Measurements from ENCODE around the gene RECK.
A peak's percentile ranks its signal among the peaks of the same experiment; 100 is the strongest.
"Not testable (repeated sequence)": the region's sequence is repeated elsewhere in the genome, so short reads cannot be mapped to it uniquely, and the experiment has no call there.

RECK gene

DNA sequence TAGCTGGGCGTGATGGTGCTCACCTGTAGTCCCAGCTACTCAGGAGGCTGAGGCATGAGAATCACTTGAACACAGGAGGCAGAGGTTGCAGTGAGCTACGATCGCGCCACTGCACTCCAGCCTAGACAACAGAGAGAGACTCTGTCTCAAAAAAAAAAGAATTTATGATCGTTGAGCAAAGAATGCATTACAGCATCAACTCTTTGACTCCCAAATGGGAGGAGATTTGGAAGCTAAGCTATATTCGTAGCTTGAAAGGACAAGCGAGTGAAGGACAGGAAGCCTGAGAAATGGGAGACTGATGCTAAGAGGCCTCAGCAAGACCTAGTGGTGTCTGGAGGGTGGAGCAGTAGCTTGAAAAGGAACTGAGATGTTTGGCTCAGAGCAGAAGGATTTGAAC, 122.2 kb downstream of the RECK start:
- no peak for DNase-seq (ENCODE audit: low read depth, low spot score)

DNA sequence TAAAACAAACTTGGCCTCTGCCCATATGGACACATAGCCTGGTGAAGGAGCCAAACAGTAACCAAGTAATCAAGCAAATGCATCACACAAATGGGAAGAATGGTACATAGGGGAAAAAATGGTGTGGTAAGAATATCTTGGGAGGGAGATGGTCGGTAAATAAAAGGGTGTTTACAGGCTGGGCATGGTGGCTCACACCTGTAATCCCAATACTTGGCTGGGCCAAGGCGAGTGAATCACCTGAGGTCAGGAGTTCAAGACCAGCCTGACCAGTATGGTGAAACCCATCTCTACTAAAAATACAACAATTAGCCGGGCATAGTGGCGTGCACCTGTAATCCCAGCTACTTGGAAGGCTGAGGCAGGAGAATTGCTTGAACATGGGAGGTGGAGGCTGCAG, 122.8 kb downstream of the RECK start:
- not testable (repeated sequence) for DNase-seq (ENCODE audit: low read depth, low spot score)

DNA sequence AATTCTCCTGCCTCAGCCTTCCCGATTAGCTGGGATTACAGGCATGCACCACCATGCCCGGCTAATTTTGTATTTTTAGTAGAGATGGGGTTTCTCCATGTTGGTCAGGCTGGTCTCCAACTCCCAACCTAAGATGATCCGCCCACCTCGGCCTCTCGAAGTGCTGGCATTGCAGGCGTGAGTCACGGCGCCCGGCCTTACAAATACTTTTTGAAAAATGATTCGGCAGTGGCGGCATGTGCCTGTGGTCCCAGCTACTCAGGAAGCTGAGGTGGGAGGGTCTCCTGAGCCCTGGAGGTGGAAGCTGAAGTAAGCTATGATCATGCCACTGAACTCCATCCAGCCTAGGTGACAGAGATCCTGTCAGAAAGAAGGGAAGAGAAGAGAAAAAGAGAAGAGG, 123.4 kb downstream of the RECK start:
- DNase-seq (ENCODE audit: low read depth, low spot score): not testable (repeated sequence)

DNA sequence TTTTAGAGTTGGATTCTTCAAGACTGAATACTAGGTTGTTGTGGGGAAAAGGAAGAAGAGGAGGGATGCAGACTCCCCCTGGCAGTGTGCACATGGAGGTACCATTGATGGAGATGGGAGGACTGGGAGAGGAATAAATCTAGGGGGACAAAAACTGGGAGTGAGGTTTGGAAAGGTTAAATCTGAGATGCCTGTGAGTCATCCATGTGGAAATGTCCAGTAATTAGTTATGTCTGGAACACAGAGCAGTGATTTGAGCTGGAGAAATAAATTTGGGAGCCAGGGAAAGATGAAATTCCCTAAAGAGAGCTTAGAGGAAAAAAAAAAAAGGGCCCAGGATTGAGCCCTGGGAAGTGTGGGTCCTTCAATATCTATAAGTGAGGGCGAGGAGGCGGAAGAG, 124.5 kb downstream of the RECK start:
- DNase-seq (ENCODE audit: low read depth, low spot score): no peak

DNA sequence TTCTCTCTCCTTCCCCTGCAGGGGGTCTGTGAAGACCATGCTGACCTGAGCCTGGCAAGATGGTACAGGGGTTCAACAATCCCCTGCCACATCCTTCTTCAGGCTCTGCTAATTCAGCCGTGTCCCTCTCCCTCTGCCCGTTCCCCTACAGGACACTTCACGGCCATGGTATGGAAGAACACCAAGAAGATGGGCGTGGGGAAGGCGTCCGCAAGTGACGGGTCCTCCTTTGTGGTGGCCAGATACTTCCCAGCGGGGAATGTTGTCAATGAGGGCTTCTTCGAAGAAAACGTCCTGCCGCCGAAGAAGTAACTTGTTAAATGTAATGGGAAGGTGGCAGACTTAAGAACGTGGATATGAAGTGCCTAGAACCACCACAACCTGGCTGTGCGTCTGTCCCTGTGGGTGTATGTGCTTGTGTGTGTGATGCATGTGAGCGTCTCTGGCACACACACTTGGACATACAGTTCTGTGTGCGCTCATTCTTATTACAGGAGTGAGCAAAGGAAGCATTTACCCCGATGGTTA, 125.6 kb downstream of the RECK start:
- peak; percentile 44 for DNase-seq (ENCODE audit: low read depth, low spot score)

DNA sequence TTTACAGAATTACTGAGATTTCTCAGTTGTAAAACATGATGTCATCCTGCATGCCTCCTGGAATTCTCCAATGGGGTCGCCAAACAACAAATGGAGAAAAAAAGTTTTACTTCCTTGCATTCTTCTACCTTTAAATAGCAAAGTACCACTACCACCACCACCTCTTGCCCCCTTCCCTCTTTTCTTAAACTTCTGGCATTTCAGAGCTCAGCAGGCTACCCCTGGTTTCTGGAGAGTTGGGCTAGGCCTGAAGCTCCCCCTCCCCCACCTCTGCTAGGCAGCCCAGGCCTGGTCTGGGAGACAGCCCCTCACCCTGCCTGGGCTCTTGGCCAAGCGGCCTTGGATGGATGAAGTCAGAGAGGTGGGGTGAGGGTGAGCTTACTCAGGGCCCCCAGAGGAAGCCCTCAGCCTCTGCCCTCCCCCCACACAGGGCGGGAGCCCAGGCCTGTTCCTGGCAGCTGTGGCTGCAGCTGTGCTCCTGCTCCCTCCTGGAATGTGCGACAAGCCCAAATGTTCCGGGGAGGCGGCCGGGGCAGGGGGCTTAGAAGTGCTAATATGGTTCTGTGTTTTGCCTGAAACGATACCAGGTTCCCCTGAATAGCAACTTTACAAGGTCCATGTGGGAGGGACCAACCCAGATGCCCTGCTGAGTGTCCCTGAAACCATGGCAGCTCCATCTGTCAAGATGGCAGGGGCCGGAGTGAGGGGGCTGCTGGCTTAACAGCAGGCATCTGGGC, 126.5 kb downstream of the RECK start:
- peak; percentile 96 for DNase-seq (ENCODE audit: low read depth, low spot score)

DNA sequence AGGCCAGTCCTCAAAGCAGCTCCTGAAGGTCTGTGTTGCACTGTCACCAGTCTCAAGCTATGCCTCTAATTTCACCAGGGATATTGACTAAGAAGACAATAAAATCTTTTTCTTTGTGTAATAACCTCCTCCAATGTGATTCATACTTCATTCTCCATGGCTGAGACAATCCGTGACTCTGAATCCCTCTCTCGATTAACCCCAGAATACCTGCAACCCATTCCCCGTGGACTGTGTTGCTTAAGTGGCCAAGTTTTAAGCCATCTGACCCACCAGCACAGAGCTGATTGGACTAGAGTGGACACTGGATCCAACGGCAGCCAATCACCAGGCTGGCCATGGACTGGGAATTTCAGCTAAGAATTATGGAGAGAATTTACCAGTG, 127.1 kb downstream of the RECK start:
- peak; percentile 21 for DNase-seq (ENCODE audit: low read depth, low spot score)

DNA sequence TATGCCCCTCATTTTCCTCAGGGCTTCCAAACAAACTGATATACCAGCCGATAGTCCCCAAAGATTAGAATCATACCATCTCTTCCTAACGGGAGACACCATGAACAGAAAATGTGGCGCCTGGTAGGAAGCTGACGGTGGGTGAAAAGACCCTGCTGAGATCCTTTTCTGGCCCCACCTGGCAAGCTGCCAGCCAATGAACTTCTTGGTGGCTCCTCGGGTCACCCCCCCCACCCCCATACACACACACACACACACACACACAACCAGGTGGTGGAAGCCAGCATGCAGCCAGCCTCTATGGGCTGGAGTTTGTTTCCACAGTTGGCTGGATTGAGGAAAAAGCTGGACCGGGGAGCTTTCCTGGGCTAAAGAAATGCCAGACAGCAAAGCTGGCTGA, 127.7 kb downstream of the RECK start:
- DNase-seq (ENCODE audit: low read depth, low spot score): no peak

DNA sequence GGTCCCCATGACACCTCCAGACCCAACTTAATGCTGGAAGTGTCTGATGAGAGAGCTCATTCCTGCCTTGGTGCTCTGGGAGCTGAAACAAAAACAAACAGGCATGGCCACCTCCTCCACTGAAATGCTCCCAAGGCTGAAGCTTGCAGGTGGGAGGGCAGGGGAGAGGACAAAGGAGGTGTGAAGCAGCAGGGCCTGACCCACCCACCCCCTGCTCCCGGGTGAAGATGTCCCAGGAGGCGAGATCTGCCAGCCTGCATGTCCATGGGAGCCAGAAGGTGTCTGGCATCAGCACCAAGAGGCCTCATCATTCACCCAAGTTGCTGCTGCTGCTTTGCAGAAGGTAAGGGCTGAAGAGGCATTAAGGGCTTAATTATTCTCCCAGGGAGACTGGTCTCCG, 128.3 kb downstream of the RECK start:
- peak; percentile 54 for DNase-seq (ENCODE audit: low read depth, low spot score)

DNA sequence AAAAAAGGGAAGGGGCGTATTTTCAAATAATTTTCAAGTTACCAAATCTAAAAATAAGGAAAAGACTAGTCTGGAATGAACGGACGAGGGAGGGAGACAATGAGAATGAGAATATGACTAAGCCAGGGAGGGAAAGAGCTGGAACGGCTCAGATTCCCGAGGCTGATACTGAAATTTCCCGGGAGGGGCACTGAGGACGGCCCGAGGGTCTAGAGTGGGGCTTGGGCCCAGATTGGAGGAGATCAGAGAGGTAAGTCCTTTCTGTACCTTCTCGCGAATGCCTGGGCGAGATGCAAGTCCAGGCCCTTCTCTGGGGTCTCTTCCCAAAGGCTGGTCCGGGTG, 129.1 kb downstream of the RECK start:
- no peak for DNase-seq (ENCODE audit: low read depth, low spot score)

DNA sequence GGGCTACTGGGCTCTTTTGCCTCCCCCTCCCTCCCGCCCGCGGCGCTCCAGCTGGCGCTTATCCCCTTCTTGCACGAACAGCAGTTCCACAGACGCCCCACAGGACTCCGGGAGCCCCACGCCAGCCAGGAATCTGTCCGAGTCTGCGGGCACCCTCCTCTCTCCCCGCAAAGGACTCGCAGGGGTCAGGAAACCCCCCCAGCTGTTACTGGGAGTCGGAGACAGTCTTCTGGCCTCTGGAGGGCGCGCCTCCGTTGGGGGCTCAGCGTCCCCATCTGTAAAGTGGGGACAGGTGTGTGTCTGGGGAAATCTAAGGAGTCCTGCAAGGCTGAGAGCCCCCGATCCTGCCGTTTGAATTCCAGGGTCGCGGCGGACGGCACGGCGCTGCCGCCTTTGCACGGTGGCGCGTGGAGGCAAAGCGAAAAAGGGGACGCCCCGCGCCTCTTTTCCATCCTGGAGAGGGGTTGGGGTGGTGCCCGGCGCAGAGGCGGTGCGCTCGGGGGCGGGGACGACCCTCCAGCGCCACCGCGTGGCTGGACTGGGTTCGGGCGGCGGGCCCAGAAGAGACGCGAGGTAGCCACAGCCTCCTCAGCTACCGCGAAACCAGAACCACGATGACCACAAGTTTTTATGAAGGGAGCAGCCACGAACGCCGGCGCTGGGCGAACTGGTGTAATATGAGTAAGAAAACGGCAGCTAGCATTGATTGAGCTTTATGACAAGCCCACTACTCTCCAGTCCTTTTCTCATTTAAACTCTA, 129.6 kb downstream of the RECK start:
- DNase-seq (ENCODE audit: low read depth, low spot score): peak; percentile 94

DNA sequence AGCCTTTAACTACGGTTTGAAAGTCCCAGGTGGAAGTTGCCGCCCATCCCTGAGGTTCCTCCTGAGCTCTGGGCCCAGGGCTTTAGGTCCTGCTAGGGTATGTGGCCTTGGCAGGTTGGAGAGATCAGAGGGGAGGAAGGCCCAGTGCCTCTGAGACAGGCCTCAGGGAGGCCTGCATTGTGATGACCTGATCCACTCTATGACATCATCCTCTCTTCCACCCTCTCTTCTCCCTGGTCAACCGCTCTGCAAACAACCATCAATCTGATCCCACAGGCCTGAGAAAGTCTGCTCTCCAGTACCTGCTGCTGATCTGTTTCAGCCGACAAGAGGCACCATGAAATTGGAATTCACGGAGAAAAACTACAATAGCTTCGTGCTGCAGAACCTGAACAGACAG, 132.5 kb downstream of the RECK start, which contains the start of gene CCIN:
CCIN (plus strand) TSS at position 223 of the 400 bp plus-strand sequence; CDS start at position 338, 115 bp downstream.
- DNase-seq (ENCODE audit: low read depth, low spot score): peak; percentile 23

DNA sequence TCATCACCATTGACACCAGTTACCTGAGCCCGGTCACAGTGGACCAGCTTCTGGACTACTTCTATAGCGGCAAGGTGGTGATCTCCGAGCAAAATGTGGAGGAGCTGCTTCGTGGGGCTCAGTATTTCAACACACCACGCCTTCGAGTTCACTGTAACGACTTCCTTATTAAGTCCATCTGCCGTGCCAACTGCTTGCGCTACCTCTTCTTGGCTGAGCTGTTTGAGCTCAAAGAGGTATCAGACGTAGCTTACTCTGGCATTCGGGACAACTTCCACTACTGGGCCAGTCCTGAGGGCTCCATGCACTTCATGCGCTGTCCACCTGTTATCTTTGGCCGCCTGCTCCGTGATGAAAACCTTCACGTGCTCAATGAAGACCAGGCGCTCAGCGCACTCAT, 133.0 kb downstream of the RECK start:
- DNase-seq (ENCODE audit: low read depth, low spot score): no peak

DNA sequence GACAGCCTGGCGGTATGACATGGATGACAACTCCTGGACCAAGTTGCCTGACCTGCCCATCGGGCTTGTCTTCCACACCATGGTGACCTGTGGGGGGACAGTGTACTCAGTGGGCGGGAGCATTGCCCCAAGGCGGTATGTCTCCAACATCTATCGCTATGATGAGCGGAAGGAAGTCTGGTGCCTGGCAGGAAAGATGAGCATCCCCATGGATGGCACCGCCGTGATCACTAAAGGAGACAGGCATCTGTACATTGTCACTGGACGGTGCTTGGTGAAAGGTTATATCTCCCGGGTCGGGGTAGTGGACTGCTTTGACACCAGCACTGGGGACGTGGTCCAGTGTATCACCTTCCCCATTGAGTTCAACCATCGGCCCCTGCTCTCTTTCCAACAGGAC, 133.8 kb downstream of the RECK start:
- no peak for DNase-seq (ENCODE audit: low read depth, low spot score)

DNA sequence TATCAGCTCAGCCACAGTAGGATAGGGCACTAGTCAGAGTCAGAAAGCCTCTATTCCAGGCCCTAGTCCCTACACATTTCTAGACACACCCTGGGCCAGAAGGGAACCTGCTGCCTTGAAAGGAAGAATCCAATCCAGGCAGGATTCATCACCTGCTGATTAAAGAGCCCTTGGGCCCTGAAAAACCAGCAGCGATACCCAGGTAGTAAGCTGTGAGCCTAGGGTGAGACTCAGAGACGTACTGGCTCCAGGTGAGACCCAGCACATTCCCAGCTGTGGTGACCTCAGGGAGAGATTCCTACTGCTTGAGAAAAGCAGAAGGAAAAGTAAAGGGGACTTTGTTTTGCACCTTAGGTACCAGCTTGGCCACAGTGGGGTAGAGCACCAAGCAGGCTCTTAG, 137.1 kb downstream of the RECK start:
- DNase-seq (ENCODE audit: low read depth, low spot score): peak; percentile 10

All from ELF-1 (cell line).